ENCODE data around the gene SLC9A9.

DNA sequence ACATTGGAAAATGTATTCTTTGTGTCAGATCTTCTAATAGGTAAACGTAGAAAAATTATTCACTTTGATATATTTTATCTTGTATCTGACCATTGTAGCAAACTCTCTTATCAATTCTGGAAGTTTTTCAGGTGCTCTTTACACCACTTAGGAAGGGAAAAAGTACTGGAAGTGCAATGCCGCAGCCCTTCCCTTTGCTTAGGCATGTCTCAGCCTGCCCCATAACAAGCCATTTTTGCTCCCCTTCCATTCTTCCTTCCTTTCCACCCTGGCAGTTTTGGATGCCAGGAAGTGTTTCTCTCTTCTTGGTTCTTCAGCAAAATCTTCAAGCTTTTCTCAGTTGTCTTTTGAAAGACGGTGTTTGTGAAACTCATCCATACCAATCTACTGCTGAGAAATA, 34.9 kb upstream of the SLC9A9 start:
- TF ChIP-seq, protein P1, sequence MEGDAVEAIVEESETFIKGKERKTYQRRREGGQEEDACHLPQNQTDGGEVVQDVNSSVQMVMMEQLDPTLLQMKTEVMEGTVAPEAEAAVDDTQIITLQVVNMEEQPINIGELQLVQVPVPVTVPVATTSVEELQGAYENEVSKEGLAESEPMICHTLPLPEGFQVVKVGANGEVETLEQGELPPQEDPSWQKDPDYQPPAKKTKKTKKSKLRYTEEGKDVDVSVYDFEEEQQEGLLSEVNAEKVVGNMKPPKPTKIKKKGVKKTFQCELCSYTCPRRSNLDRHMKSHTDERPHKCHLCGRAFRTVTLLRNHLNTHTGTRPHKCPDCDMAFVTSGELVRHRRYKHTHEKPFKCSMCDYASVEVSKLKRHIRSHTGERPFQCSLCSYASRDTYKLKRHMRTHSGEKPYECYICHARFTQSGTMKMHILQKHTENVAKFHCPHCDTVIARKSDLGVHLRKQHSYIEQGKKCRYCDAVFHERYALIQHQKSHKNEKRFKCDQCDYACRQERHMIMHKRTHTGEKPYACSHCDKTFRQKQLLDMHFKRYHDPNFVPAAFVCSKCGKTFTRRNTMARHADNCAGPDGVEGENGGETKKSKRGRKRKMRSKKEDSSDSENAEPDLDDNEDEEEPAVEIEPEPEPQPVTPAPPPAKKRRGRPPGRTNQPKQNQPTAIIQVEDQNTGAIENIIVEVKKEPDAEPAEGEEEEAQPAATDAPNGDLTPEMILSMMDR (IDR thresholded peaks at IDR 0.05): no peak
- TF ChIP-seq EP300 (IDR thresholded peaks at IDR 0.05): no peak
- no peak for TF ChIP-seq POLR2A (IDR thresholded peaks at IDR 0.05)
- TF ChIP-seq POLR2AphosphoS5 (IDR thresholded peaks at IDR 0.05): no peak
